Naive thymus-derived CD4-positive, alpha-beta T cell (primary cell): ENCODE data around the gene GAMT. TPM values are rescaled to one million over a fixed set of nuclear protein-coding genes. Genes with fewer than 3 reads are reported as not detected.

ENCODE experiments used
- ATAC-seq: fragments of 150-1000 bp; cut with Tn5 transposase; 2 replicates; pipeline ENCODE4 v1.10.0; 2021; ENCODE audit warnings: mild to moderate bottlenecking, moderate library complexity
- CTCF ChIA-PET: fragments of 350-600 bp; sonication (Branson Sonifier 250); formaldehyde crosslinking; loops from one replicate; lab custom pipeline; 2021; ENCODE audit warnings: antibody characterized with exemption; lab: Charles Lee
- POLR2A ChIA-PET: fragments of 350-600 bp; sonication (Branson Sonifier 250); formaldehyde crosslinking; loops from one replicate; lab custom pipeline; 2021; ENCODE audit warnings: antibody characterized with exemption, inconsistent platforms; lab: Charles Lee
- DNase-seq, 9 donors: peaks; one replicate each; pipeline versions ENCODE4 v3.0.0 to v3.0.0-alpha.2; 2020 to 2022; ENCODE audit warnings: mixed read lengths in 1 of 9
- H3K27ac ChIP-seq: one replicate; pipeline ENCODE4 v1.7.0; 2013; ENCODE audit warnings: mild to moderate bottlenecking, low read depth, low read length, moderate library complexity
- H3K27me3 ChIP-seq, 2 donors: one replicate each; pipeline ENCODE4 v1.7.0; 2013; ENCODE audit warnings: low read length in 2 of 2, mild to moderate bottlenecking in 2 of 2, moderate library complexity in 2 of 2; ENCODE audit not compliant: control insufficient read depth in 2 of 2, insufficient read depth in 2 of 2
- H3K36me3 ChIP-seq, 3 experiments: 1 replicate in 2 of 3; 2 replicates in 1 of 3; pipeline ENCODE4 v1.7.0; 2013; ENCODE audit warnings: low read length in 3 of 3, mild to moderate bottlenecking in 3 of 3, moderate library complexity in 1 of 3; ENCODE audit not compliant: insufficient read depth in 3 of 3, control insufficient read depth in 2 of 3
- H3K4me1 ChIP-seq, 2 donors: one replicate each; pipeline ENCODE4 v1.7.0; 2013; ENCODE audit warnings: low read length in 2 of 2, mild to moderate bottlenecking in 2 of 2, moderate library complexity in 1 of 2; ENCODE audit not compliant: control insufficient read depth in 2 of 2, insufficient read depth in 2 of 2
- H3K4me3 ChIP-seq: 2 replicates; pipeline ENCODE4 v1.7.0; 2013; ENCODE audit warnings: mild to moderate bottlenecking, low read length
- H3K9me3 ChIP-seq, 3 experiments: 1 replicate in 2 of 3; 2 replicates in 1 of 3; pipeline ENCODE4 v1.7.0; 2013; ENCODE audit warnings: low read length in 3 of 3; ENCODE audit not compliant: control insufficient read depth in 2 of 3
- H3K27ac Mint-ChIP-seq, 9 donors: one replicate each; pipeline ENCODE4 v1.8.0; 2020 to 2022; ENCODE audit warnings: mixed read lengths in 9 of 9, mild to moderate bottlenecking in 8 of 9, moderate library complexity in 5 of 9, inconsistent platforms in 2 of 9
- H3K27me3 Mint-ChIP-seq, 5 donors: one replicate each; pipeline ENCODE4 v1.8.0; 2021 to 2022; ENCODE audit warnings: mixed read lengths in 5 of 5, mild to moderate bottlenecking in 1 of 5
- H3K36me3 Mint-ChIP-seq, 5 donors: one replicate each; pipeline ENCODE4 v1.8.0; 2020 to 2022; ENCODE audit warnings: mixed read lengths in 5 of 5, mild to moderate bottlenecking in 3 of 5, inconsistent platforms in 1 of 5
- H3K4me1 Mint-ChIP-seq, 7 donors: one replicate each; pipeline ENCODE4 v1.8.0; 2020 to 2022; ENCODE audit warnings: mixed read lengths in 7 of 7, mild to moderate bottlenecking in 3 of 7, inconsistent platforms in 1 of 7
- H3K4me3 Mint-ChIP-seq, 10 donors: one replicate each; pipeline ENCODE4 v1.8.0; 2020 to 2022; ENCODE audit warnings: mild to moderate bottlenecking in 10 of 10, mixed read lengths in 10 of 10, moderate library complexity in 6 of 10, inconsistent platforms in 2 of 10
- H3K9me3 Mint-ChIP-seq, 11 donors: one replicate each; pipeline ENCODE4 v1.8.0; 2020 to 2022; ENCODE audit warnings: mixed read lengths in 11 of 11, mild to moderate bottlenecking in 4 of 11, inconsistent platforms in 1 of 11, moderate library complexity in 1 of 11
- intact Hi-C, 2 donors: fragments of 100-400 bp; cut with micrococcal nuclease; formaldehyde crosslinking; loops; one replicate each; pipeline ENCODE4 v1.15.1; 2023
- polyA plus RNA-seq, 2 donors: library from polyadenylated mRNA; unstranded; fragments of 300-500 nt; fragmentation: Illumina TruSeq; gene quantifications; one replicate each; pipeline ENCODE4 v1.2.3, GENCODE V29; 2021
- total RNA-seq, 6 experiments: library from RNA in 5 of 6; stranded (reverse) in 5 of 6; gene quantifications; 1 replicate in 5 of 6; 2 replicates in 1 of 6; pipeline ENCODE4 v1.2.3 and lab custom pipeline; 2021 to 2026

The GAMT gene
- total and polyA plus RNA-seq, 7 experiments from 2014 or later: 10.9 to 32.3 (median 22.8) TPM

DNA sequence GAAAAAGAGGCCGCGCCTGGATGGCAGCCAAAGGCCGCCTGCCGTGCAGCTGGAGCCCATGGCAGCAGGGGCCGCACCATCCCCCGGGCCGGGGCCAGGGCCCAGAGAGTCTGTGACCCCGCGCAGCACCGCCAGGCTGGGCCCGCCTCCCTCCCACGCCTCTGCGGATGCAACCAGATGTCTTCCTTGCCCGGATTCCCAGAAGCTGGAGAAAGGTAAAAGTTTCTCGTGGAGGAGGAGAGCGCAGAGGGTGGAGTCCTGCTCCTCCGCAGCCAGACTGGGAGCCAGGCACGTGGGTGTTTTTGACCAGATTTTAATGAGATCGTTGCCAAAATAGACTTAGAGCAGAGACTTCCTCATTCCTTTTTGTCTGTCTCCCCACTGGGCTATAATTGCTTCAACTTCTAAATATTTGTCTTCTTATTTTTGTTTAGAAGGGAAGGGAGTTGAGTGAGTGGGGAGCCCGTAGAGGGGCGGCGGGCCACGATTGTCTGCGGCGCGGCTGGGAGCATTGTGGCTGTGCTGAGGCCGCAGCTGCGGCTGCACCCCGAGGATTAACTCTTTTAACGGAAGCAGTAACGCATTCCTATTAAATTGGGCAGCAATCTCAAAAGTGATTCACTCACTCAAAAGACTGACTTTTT is 40.4 kb downstream of the GAMT start:
- Histone ChIP-seq H3K9me3 (no peaks in the 10 kb centered on the region), H3K27ac (no peak overlapping the region), H3K36me3 (peaks cover 0 to 53% (median 0%) of the 10 kb centered on the region in 3 experiments), H3K27me3 (no peaks in the 10 kb centered on the region), H3K4me3 (no peak overlapping the region), H3K4me1 (peaks cover 3 to 13% of the 10 kb centered on the region in 2 donors)
- POLR2A ChIA-PET: no interaction called here
- Mint-ChIP-seq H3K27me3 (no peaks in the 10 kb centered on the region), H3K4me1 (peaks cover 20 to 46% (median 40%) of the 10 kb centered on the region in 7 donors), H3K9me3 (no peaks in the 10 kb centered on the region), H3K27ac (no peak overlapping the region), H3K4me3 (no peak overlapping the region), H3K36me3 (peaks cover 7 to 48% (median 13%) of the 10 kb centered on the region in 5 donors)
- ATAC-seq: no peak
- no peak for DNase-seq
- CTCF ChIA-PET: interaction anchor here (0.6 kb wide), 1 partner anchor 585 kb away, joined by 3 read pairs; no protein-coding TSS in a partner anchor
- intact Hi-C loops: loop anchor here in 1 of 2 donors (5.0 kb wide), 1 partner anchor 44 kb away; no protein-coding TSS in a partner anchor

DNA sequence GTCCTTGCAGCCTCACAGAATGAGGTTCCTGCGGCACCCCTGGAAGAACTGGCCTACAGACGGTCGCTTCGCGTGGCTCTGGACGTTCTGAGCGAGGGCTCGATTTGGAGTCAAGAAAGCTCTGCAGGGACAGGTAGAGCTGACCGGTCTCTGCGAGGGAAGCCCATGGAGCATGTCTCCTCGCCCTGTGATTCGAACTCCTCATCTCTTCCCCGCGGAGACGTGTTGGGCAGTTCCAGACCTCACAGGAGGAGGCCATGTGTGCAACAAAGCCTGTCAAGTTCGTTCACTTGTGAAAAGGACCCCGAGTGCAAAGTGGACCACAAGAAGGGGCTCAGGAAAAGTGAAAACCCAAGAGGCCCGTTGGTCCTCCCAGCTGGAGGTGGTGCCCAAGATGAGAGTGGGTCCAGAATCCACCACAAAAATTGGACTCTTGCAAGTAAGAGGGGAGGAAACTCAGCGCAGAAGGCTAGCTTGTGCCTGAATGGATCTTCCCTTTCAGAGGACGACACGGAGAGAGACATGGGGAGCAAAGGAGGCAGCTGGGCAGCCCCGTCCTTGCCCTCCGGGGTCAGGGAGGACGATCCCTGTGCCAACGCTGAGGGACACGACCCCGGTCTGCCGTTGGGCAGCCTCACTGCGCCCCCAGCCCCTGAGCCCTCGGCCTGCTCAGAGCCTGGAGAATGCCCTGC is 41.1 kb downstream of the GAMT start:
- no peak overlapping the region for H3K27ac ChIP-seq
- POLR2A ChIA-PET: interaction anchor here (1.2 kb wide), 1 partner anchor 23 kb away, joined by 3 read pairs; no protein-coding TSS in a partner anchor
- peaks cover 27 to 51% (median 45%) of the 10 kb centered on the region in 7 donors for H3K4me1 Mint-ChIP-seq
- H3K4me3 Mint-ChIP-seq: no peak overlapping the region
- H3K36me3 ChIP-seq: peaks cover 0 to 49% (median 0%) of the 10 kb centered on the region in 3 experiments
- DNase-seq: no peak
- peaks cover 7 to 48% (median 13%) of the 10 kb centered on the region in 5 donors for H3K36me3 Mint-ChIP-seq
- H3K9me3 ChIP-seq: no peaks in the 10 kb centered on the region
- no peak overlapping the region for H3K4me3 ChIP-seq
- intact Hi-C loops: loop anchor here in 1 of 2 donors (5.0 kb wide), 1 partner anchor 43 kb away; no protein-coding TSS in a partner anchor
- no peaks in the 10 kb centered on the region for H3K27me3 ChIP-seq
- no peaks in the 10 kb centered on the region for H3K9me3 Mint-ChIP-seq
- ATAC-seq: no peak
- H3K4me1 ChIP-seq: peaks cover 8 to 19% of the 10 kb centered on the region in 2 donors
- CTCF ChIA-PET: no interaction called here
- no peaks in the 10 kb centered on the region for H3K27me3 Mint-ChIP-seq
- H3K27ac Mint-ChIP-seq: no peak overlapping the region

DNA sequence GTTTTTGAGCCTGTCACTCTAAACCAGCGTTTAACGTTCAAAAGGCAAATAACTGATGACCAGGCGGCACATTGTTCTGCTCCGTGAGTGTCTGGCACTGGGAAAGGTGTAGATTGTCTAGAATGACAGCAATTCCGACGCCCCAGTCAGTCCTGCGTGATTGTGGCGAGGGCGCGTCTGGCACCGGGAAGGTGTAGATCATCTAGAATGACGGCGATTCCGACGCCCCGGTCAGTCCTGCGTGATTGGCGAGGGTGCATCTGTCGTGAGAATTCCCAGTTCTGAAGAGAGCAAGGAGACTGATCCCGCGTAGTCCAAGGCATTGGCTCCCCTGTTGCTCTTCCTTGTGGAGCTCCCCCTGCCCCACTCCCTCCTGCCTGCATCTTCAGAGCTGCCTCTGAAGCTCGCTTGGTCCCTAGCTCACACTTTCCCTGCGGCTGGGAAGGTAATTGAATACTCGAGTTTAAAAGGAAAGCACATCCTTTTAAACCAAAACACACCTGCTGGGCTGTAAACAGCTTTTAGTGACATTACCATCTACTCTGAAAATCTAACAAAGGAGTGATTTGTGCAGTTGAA is 43.7 kb downstream of the GAMT start:
- Mint-ChIP-seq H3K27ac (no peak overlapping the region), H3K36me3 (peaks cover 7 to 46% (median 13%) of the 10 kb centered on the region in 5 donors), H3K4me3 (peak overlapping the region in 2 of 10 donors; percentile 9 to 13), H3K27me3 (no peaks in the 10 kb centered on the region), H3K4me1 (peaks cover 11 to 28% (median 25%) of the 10 kb centered on the region in 7 donors), H3K9me3 (no peaks in the 10 kb centered on the region)
- H3K27ac ChIP-seq: no peak overlapping the region
- ATAC-seq (no peak), DNase-seq (no peak)
- intact Hi-C loops: no loop called here
- no peaks in the 10 kb centered on the region for H3K27me3 ChIP-seq
- no peak overlapping the region for H3K4me3 ChIP-seq
- H3K4me1 ChIP-seq: peaks cover 5 to 6% of the 10 kb centered on the region in 2 donors
- H3K36me3 ChIP-seq: peaks cover 0 to 49% (median 0%) of the 10 kb centered on the region in 3 experiments
- no peaks in the 10 kb centered on the region for H3K9me3 ChIP-seq
- POLR2A ChIA-PET: interaction anchor here (0.7 to 1.0 kb wide), 3 partner anchors 25 to 511 kb away, joined by 3 to 12 read pairs (median 4); no protein-coding TSS in a partner anchor
- CTCF ChIA-PET: no interaction called here

DNA sequence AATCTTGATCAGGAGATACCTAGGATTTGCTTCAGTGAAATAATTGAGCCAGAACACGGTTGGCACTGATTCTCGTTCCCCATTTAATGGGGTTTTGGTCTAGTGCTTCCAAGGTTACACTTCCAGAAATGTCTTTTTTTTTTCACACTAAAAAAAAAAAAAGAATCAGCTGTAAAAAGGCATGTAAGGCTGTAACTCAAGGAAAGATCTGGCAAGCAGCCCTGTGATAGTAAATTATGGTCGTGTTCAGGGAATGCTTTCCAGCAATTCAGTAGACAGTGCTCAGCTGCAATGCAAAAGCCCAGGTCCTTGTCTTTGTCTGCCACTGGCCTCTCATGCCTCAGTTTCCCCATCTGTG is 44.9 kb downstream of the GAMT start:
- H3K27me3 Mint-ChIP-seq: no peaks in the 10 kb centered on the region
- CTCF ChIA-PET: no interaction called here
- peaks cover 10 to 24% (median 18%) of the 10 kb centered on the region in 7 donors for H3K4me1 Mint-ChIP-seq
- no peaks in the 10 kb centered on the region for H3K27me3 ChIP-seq
- no peak overlapping the region for H3K27ac ChIP-seq
- H3K4me1 ChIP-seq: peaks cover 5 to 6% of the 10 kb centered on the region in 2 donors
- peaks cover 4 to 37% (median 10%) of the 10 kb centered on the region in 5 donors for H3K36me3 Mint-ChIP-seq
- DNase-seq (no peak), ATAC-seq (no peak)
- intact Hi-C loops: no loop called here
- peak overlapping the region in 4 of 9 donors; percentile 30 to 86 (median 62) for H3K27ac Mint-ChIP-seq
- peaks cover 0 to 39% (median 0%) of the 10 kb centered on the region in 3 experiments for H3K36me3 ChIP-seq
- H3K4me3 Mint-ChIP-seq: peak overlapping the region; percentile 74 to 98 (median 90)
- no peaks in the 10 kb centered on the region for H3K9me3 ChIP-seq
- no peaks in the 10 kb centered on the region for H3K9me3 Mint-ChIP-seq
- POLR2A ChIA-PET: interaction anchor here (1.0 kb wide), 1 partner anchor 26 kb away, joined by 4 read pairs; no protein-coding TSS in a partner anchor
- no peak overlapping the region for H3K4me3 ChIP-seq

DNA sequence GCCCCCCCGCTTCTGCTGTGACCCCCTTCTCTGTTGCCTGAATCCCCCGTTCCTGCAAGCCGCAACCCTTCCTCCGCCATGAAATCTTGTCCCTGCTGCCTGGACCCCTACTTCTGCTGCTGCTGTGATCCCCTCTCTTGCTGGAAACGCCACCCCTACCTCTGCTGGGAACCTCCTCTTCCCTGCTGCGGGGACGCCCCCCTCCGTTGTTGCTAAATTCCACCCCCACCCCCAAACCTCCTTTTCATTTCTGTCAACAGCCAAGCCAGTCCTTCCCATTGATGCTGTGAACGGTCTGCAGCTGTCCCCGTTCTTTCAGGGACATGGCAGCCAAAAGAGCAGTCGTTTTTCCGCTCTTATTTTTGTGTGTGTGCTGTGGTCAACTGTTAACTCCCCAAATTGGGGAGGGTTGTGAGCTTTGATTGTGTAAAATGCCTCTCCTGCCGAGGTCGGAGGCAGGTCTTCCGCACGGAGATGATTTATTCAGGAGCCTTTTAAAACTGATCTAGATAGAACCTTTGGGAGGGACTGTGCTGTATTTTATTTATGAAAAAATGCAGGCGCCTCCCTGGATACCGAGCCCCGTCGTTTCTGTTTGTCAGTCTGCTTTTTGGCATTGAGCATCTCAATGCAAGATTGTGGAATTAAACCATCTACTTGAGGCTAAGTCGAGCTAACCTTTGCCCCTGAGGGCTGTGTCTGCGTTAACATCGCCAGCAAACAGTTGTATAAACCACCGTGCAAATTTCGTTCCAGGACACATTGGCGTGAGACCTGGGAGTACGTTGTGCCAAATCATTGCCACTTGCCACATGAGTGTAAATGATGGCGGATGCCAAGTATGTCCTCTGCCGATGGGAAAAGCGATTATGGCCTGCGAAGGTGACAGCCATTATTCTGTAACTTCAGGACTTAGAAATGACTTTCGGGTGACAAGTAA is 45.5 kb downstream of the GAMT start:
- Histone ChIP-seq H3K9me3 (no peaks in the 10 kb centered on the region), H3K27ac (peak overlapping the region; percentile 59), H3K36me3 (peaks cover 0 to 32% (median 0%) of the 10 kb centered on the region in 3 experiments), H3K27me3 (no peaks in the 10 kb centered on the region), H3K4me1 (peaks cover 5 to 6% of the 10 kb centered on the region in 2 donors), H3K4me3 (peak overlapping the region; percentile 60)
- ChIA-PET CTCF (no interaction called here), POLR2A (no interaction called here)
- intact Hi-C loops: loop anchor here in 1 of 2 donors (2.0 kb wide), 1 partner anchor 27 kb away; the partner anchor contains the start of gene NDUFS7
- H3K27me3 Mint-ChIP-seq: no peaks in the 10 kb centered on the region
- H3K4me3 Mint-ChIP-seq: peak overlapping the region; percentile 74 to 98 (median 90)
- DNase-seq (no peak), ATAC-seq (no peak)
- H3K4me1 Mint-ChIP-seq: peaks cover 9 to 24% (median 18%) of the 10 kb centered on the region in 7 donors
- no peaks in the 10 kb centered on the region for H3K9me3 Mint-ChIP-seq
- peak overlapping the region in 8 of 9 donors; percentile 50 to 86 (median 78) for H3K27ac Mint-ChIP-seq
- peaks cover 4 to 34% (median 10%) of the 10 kb centered on the region in 5 donors for H3K36me3 Mint-ChIP-seq
